Naive thymus-derived CD4-positive, alpha-beta T cell (primary cell): ENCODE measurements around the gene DBF4B. TPM values are rescaled to one million over a fixed set of nuclear protein-coding genes. Genes with fewer than 3 reads are reported as not detected.

Experiments used
- ATAC-seq: fragments of 150-1000 bp; cut with Tn5 transposase; 2 replicates; pipeline ENCODE4 v1.10.0; 2021; ENCODE audit warnings: mild to moderate bottlenecking, moderate library complexity
- CTCF ChIA-PET: fragments of 350-600 bp; sonication (Branson Sonifier 250); formaldehyde crosslinking; loops from one replicate; lab custom pipeline; 2021; ENCODE audit warnings: antibody characterized with exemption; lab: Charles Lee
- POLR2A ChIA-PET: fragments of 350-600 bp; sonication (Branson Sonifier 250); formaldehyde crosslinking; loops from one replicate; lab custom pipeline; 2021; ENCODE audit warnings: antibody characterized with exemption, inconsistent platforms; lab: Charles Lee
- DNase-seq, 9 donors: peaks; one replicate each; pipeline versions ENCODE4 v3.0.0 to v3.0.0-alpha.2; 2020 to 2022; ENCODE audit warnings: mixed read lengths in 1 of 9
- H3K27ac ChIP-seq: one replicate; pipeline ENCODE4 v1.7.0; 2013; ENCODE audit warnings: mild to moderate bottlenecking, low read depth, low read length, moderate library complexity
- H3K27me3 ChIP-seq, 2 donors: one replicate each; pipeline ENCODE4 v1.7.0; 2013; ENCODE audit warnings: low read length in 2 of 2, mild to moderate bottlenecking in 2 of 2, moderate library complexity in 2 of 2; ENCODE audit not compliant: control insufficient read depth in 2 of 2, insufficient read depth in 2 of 2
- H3K36me3 ChIP-seq, 3 experiments: 1 replicate in 2 of 3; 2 replicates in 1 of 3; pipeline ENCODE4 v1.7.0; 2013; ENCODE audit warnings: low read length in 3 of 3, mild to moderate bottlenecking in 3 of 3, moderate library complexity in 1 of 3; ENCODE audit not compliant: insufficient read depth in 3 of 3, control insufficient read depth in 2 of 3
- H3K4me1 ChIP-seq, 2 donors: one replicate each; pipeline ENCODE4 v1.7.0; 2013; ENCODE audit warnings: low read length in 2 of 2, mild to moderate bottlenecking in 2 of 2, moderate library complexity in 1 of 2; ENCODE audit not compliant: control insufficient read depth in 2 of 2, insufficient read depth in 2 of 2
- H3K4me3 ChIP-seq: 2 replicates; pipeline ENCODE4 v1.7.0; 2013; ENCODE audit warnings: mild to moderate bottlenecking, low read length
- H3K9me3 ChIP-seq, 3 experiments: 1 replicate in 2 of 3; 2 replicates in 1 of 3; pipeline ENCODE4 v1.7.0; 2013; ENCODE audit warnings: low read length in 3 of 3; ENCODE audit not compliant: control insufficient read depth in 2 of 3
- H3K27ac Mint-ChIP-seq, 9 donors: one replicate each; pipeline ENCODE4 v1.8.0; 2020 to 2022; ENCODE audit warnings: mixed read lengths in 9 of 9, mild to moderate bottlenecking in 8 of 9, moderate library complexity in 5 of 9, inconsistent platforms in 2 of 9
- H3K27me3 Mint-ChIP-seq, 5 donors: one replicate each; pipeline ENCODE4 v1.8.0; 2021 to 2022; ENCODE audit warnings: mixed read lengths in 5 of 5, mild to moderate bottlenecking in 1 of 5
- H3K36me3 Mint-ChIP-seq, 5 donors: one replicate each; pipeline ENCODE4 v1.8.0; 2020 to 2022; ENCODE audit warnings: mixed read lengths in 5 of 5, mild to moderate bottlenecking in 3 of 5, inconsistent platforms in 1 of 5
- H3K4me1 Mint-ChIP-seq, 7 donors: one replicate each; pipeline ENCODE4 v1.8.0; 2020 to 2022; ENCODE audit warnings: mixed read lengths in 7 of 7, mild to moderate bottlenecking in 3 of 7, inconsistent platforms in 1 of 7
- H3K4me3 Mint-ChIP-seq, 10 donors: one replicate each; pipeline ENCODE4 v1.8.0; 2020 to 2022; ENCODE audit warnings: mild to moderate bottlenecking in 10 of 10, mixed read lengths in 10 of 10, moderate library complexity in 6 of 10, inconsistent platforms in 2 of 10
- H3K9me3 Mint-ChIP-seq, 11 donors: one replicate each; pipeline ENCODE4 v1.8.0; 2020 to 2022; ENCODE audit warnings: mixed read lengths in 11 of 11, mild to moderate bottlenecking in 4 of 11, inconsistent platforms in 1 of 11, moderate library complexity in 1 of 11
- intact Hi-C, 2 donors: fragments of 100-400 bp; cut with micrococcal nuclease; formaldehyde crosslinking; loops; one replicate each; pipeline ENCODE4 v1.15.1; 2023
- polyA plus RNA-seq, 2 donors: library from polyadenylated mRNA; unstranded; fragments of 300-500 nt; fragmentation: Illumina TruSeq; gene quantifications; one replicate each; pipeline ENCODE4 v1.2.3, GENCODE V29; 2021
- total RNA-seq, 6 experiments: library from RNA in 5 of 6; stranded (reverse) in 5 of 6; gene quantifications; 1 replicate in 5 of 6; 2 replicates in 1 of 6; pipeline ENCODE4 v1.2.3 and lab custom pipeline; 2021 to 2026

The DBF4B gene
- total and polyA plus RNA-seq, 7 experiments from 2014 or later = 0.35 to 23.1 (median 3.8) TPM

DNA sequence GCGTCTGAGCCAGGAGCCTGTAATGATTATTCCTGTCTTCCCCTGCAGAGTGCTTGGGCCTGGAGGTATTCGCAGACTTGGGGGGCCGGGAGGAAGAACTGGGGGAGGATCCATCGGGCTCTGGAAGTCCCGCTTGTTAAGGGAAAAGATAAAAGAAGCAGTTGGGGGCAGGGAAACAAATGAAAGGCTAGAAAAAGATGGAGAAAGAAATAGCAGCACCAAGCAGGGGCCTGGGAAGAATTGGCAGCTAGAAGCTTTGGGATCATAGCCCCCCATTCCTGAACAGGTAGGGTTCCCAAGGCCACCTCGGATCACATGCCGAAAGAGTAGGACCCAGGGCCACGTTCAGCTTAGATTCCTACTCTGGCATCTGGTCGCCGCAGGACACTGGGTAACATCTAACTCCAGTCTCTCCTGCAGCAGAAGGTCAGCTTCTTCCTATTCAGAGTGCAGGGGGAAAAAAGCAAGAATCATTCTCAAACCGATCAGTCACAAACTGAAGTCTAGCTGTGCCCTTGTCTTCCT, 73.9 kb downstream of the DBF4B start:
- Mint-ChIP-seq H3K27ac (no peak overlapping the region), H3K9me3 (no peaks in the 10 kb centered on the region), H3K36me3 (no peaks in the 10 kb centered on the region), H3K27me3 (peaks cover 0 to 10% (median 0%) of the 10 kb centered on the region in 5 donors), H3K4me3 (no peak overlapping the region), H3K4me1 (peaks cover 0 to 10% (median 3%) of the 10 kb centered on the region in 7 donors)
- ATAC-seq (no peak), DNase-seq (no peak)
- no peak overlapping the region for H3K4me3 ChIP-seq
- intact Hi-C loops = no loop called here
- POLR2A ChIA-PET = no interaction called here
- H3K9me3 ChIP-seq = no peaks in the 10 kb centered on the region
- no peaks in the 10 kb centered on the region for H3K36me3 ChIP-seq
- no peaks in the 10 kb centered on the region for H3K27me3 ChIP-seq
- CTCF ChIA-PET = interaction anchor here (13.5 kb wide), 1 partner anchor 84 kb away, joined by 146 read pairs; no protein-coding TSS in a partner anchor
- H3K4me1 ChIP-seq = peaks cover 0 to 6% of the 10 kb centered on the region in 2 donors
- H3K27ac ChIP-seq = no peak overlapping the region

DNA sequence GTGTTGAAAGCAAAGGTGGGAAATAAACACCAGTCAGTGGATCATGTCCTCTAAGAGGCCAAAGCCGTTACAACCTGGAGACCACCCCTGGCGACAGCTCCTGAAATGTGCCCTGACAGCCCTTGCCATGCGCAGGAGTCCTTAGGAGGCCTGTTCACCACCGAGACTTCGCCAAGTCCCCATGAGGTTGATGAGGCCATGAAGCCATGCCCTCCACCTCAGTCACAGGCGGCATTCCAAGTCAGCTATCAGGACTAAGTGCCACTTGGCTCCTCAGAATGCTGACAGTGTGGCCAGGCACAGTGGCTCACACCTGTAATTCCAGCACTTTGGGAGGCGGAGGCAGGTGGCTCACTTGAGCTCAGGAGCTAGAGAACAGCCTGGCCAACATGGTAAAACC, 77.5 kb downstream of the DBF4B start:
- peaks cover 0 to 8% (median 0%) of the 10 kb centered on the region in 5 donors for H3K27me3 Mint-ChIP-seq
- H3K4me1 Mint-ChIP-seq = no peaks in the 10 kb centered on the region
- Histone ChIP-seq H3K36me3 (no peaks in the 10 kb centered on the region), H3K9me3 (no peaks in the 10 kb centered on the region), H3K4me3 (no peak overlapping the region), H3K27ac (no peak overlapping the region), H3K27me3 (no peaks in the 10 kb centered on the region), H3K4me1 (no peaks in the 10 kb centered on the region)
- H3K9me3 Mint-ChIP-seq = no peaks in the 10 kb centered on the region
- H3K27ac Mint-ChIP-seq = no peak overlapping the region
- ChIA-PET POLR2A (no interaction called here), CTCF (no interaction called here)
- no peak overlapping the region for H3K4me3 Mint-ChIP-seq
- DNase-seq (no peak), ATAC-seq (no peak)
- intact Hi-C loops = no loop called here
- H3K36me3 Mint-ChIP-seq = no peaks in the 10 kb centered on the region

GRCh38 chr17:44786551-44787081, 78.2 kb downstream of the DBF4B start:
- no peak for DNase-seq
- H3K9me3 ChIP-seq = no peaks in the 10 kb centered on the region
- ChIA-PET POLR2A (no interaction called here), CTCF (no interaction called here)
- H3K4me1 Mint-ChIP-seq = no peaks in the 10 kb centered on the region
- H3K4me3 ChIP-seq = no peak overlapping the region
- H3K27ac Mint-ChIP-seq = no peak overlapping the region
- H3K9me3 Mint-ChIP-seq = no peaks in the 10 kb centered on the region
- no peak for ATAC-seq
- no peaks in the 10 kb centered on the region for H3K36me3 Mint-ChIP-seq
- peaks cover 0 to 8% (median 0%) of the 10 kb centered on the region in 5 donors for H3K27me3 Mint-ChIP-seq
- H3K27ac ChIP-seq = no peak overlapping the region
- H3K4me3 Mint-ChIP-seq = no peak overlapping the region
- H3K4me1 ChIP-seq = no peaks in the 10 kb centered on the region
- intact Hi-C loops = no loop called here
- H3K27me3 ChIP-seq = no peaks in the 10 kb centered on the region
- H3K36me3 ChIP-seq = no peaks in the 10 kb centered on the region

DNA sequence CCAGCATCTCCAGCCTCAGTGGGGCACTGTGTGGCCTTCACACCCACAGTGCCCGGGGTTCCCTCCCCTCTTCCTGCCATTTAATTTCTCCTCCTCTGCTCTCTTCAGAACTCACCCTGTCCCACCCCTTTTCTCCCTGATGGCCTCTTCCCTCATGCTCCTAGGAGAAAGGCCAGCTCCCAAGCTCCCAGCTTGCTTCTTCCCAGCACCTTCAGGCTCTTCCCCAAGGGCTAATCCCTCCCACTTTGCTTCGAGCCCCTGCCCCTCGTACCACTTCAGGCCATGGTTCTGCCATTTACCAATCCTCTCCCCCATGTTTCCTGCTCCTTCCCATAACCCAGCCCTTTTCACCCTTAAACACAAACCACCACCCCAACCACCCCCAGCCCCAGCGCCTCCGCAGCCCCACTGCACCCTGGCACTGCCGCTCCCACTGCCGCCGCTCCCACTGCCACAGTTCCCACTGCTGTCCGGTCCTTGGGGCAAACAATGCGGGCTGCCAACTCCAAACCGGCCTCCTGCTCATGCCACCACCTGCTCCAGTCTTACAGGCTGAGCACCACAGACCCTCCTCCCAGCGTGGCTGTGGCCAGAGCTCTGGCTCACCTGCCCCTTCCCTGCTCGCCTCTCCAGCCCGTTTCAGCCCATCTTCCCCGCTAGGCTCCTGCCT, 78.9 kb downstream of the DBF4B start:
- ATAC-seq = no peak
- Histone ChIP-seq H3K9me3 (no peaks in the 10 kb centered on the region), H3K36me3 (no peaks in the 10 kb centered on the region), H3K4me3 (no peak overlapping the region), H3K4me1 (no peaks in the 10 kb centered on the region), H3K27me3 (no peaks in the 10 kb centered on the region), H3K27ac (no peak overlapping the region)
- CTCF ChIA-PET = no interaction called here
- Mint-ChIP-seq H3K4me1 (no peaks in the 10 kb centered on the region), H3K36me3 (no peaks in the 10 kb centered on the region), H3K9me3 (no peaks in the 10 kb centered on the region), H3K27ac (no peak overlapping the region), H3K4me3 (no peak overlapping the region), H3K27me3 (peaks cover 0 to 5% (median 0%) of the 10 kb centered on the region in 5 donors)
- POLR2A ChIA-PET = no interaction called here
- no peak for DNase-seq
- intact Hi-C loops = no loop called here

- Mint-ChIP-seq H3K27me3 (peaks cover 0 to 4% (median 0%) of the 10 kb centered on the region in 5 donors), H3K36me3 (no peaks in the 10 kb centered on the region), H3K27ac (no peak overlapping the region), H3K9me3 (no peaks in the 10 kb centered on the region), H3K4me1 (no peaks in the 10 kb centered on the region), H3K4me3 (no peak overlapping the region)
- CTCF ChIA-PET = no interaction called here
- H3K4me1 ChIP-seq = no peaks in the 10 kb centered on the region
- no peak for ATAC-seq
- H3K27me3 ChIP-seq = no peaks in the 10 kb centered on the region
- POLR2A ChIA-PET = no interaction called here
- H3K36me3 ChIP-seq = no peaks in the 10 kb centered on the region
- intact Hi-C loops = no loop called here
- no peak overlapping the region for H3K4me3 ChIP-seq
- no peaks in the 10 kb centered on the region for H3K9me3 ChIP-seq
- no peak for DNase-seq
- no peak overlapping the region for H3K27ac ChIP-seq
These were observed 79.7 kb downstream of the DBF4B start for GRCh38 chr17:44788139-44788538.

- ATAC-seq (no peak), DNase-seq (no peak)
- Mint-ChIP-seq H3K9me3 (no peaks in the 10 kb centered on the region), H3K36me3 (no peaks in the 10 kb centered on the region), H3K4me3 (no peak overlapping the region), H3K4me1 (peaks cover 0 to 4% (median 0%) of the 10 kb centered on the region in 7 donors), H3K27me3 (peaks cover 0 to 4% (median 0%) of the 10 kb centered on the region in 5 donors), H3K27ac (no peak overlapping the region)
- Histone ChIP-seq H3K27ac (no peak overlapping the region), H3K36me3 (no peaks in the 10 kb centered on the region), H3K9me3 (no peaks in the 10 kb centered on the region), H3K27me3 (no peaks in the 10 kb centered on the region), H3K4me1 (no peaks in the 10 kb centered on the region), H3K4me3 (no peak overlapping the region)
- ChIA-PET POLR2A (no interaction called here), CTCF (no interaction called here)
- intact Hi-C loops = no loop called here
These were observed 83.8 kb downstream of the DBF4B start for GRCh38 chr17:44792276-44792675.
